ENCODE data around the gene WFDC12.
A peak's percentile ranks its signal among the peaks of the same experiment; 100 is the strongest.

- TF ChIP-seq CTCF (IDR thresholded peaks at IDR 0.05 in 8 of 11, conservative IDR thresholded peaks at IDR 0.05 in 3 of 11) (peak in 8 of 11 experiments; percentile 11 to 49 (median 29)), POLR2A (IDR thresholded peaks at IDR 0.05) (no peak)
These were observed 26.7 kb downstream of the WFDC12 start for GRCh38 chr20:45097485-45098102.

Data from spleen (tissue), 7 donors.